Skeletal muscle tissue (tissue), 4 donors: Measurements from ENCODE around the gene RPTOR. TPM values are rescaled to one million over a fixed set of nuclear protein-coding genes. Genes with fewer than 3 reads are reported as not detected.

Source experiments
- H3K27ac ChIP-seq: one replicate; pipeline ENCODE4 v1.7.0; 2013; ENCODE audit warnings: mild to moderate bottlenecking, low read depth, low read length, inconsistent platforms
- H3K27me3 ChIP-seq, 3 donors: one replicate each; pipeline ENCODE4 v1.7.0; 2013; ENCODE audit warnings: low read length in 3 of 3; ENCODE audit not compliant: control insufficient read depth in 3 of 3, insufficient read depth in 3 of 3
- H3K36me3 ChIP-seq, 3 donors: one replicate each; pipeline ENCODE4 v1.7.0; 2013; ENCODE audit warnings: low read length in 3 of 3; ENCODE audit not compliant: control insufficient read depth in 3 of 3, insufficient read depth in 3 of 3
- H3K4me1 ChIP-seq, 3 donors: one replicate each; pipeline ENCODE4 v1.7.0; 2013; ENCODE audit warnings: low read length in 3 of 3, mild to moderate bottlenecking in 3 of 3; ENCODE audit not compliant: control insufficient read depth in 3 of 3, insufficient read depth in 3 of 3
- H3K4me3 ChIP-seq, 3 donors: one replicate each; pipeline ENCODE4 v1.7.0; 2013; ENCODE audit warnings: low read length in 3 of 3
- H3K9ac ChIP-seq, 3 donors: one replicate each; pipeline ENCODE4 v1.7.0; 2013; ENCODE audit warnings: low read length in 3 of 3, mild to moderate bottlenecking in 3 of 3, moderate library complexity in 2 of 3, low read depth in 1 of 3
- H3K9me3 ChIP-seq, 3 donors: one replicate each; pipeline ENCODE4 v1.7.0; 2013; ENCODE audit warnings: low read length in 3 of 3; ENCODE audit not compliant: control insufficient read depth in 3 of 3
- total RNA-seq: library from RNA; depleted of rRNA; stranded (reverse); fragments of >200 nt; gene quantifications from one replicate; pipeline ENCODE4 v1.2.3, GENCODE V29; 2014
- donor health status: Osteomylitis.

RPTOR gene
- total RNA-seq, 1 donor from 2014 or later: 24.5 TPM

- Histone ChIP-seq H3K27ac (peak overlapping the region; percentile 47), H3K4me1 (peaks cover 9 to 35% (median 32%) of the 10 kb centered on the region in 3 donors)
Observed at GRCh38 chr17:80835816-80836657, 291.4 kb downstream of the RPTOR start.

GRCh38 chr17:80836658-80836965, 292.0 kb downstream of the RPTOR start:
- H3K27me3 ChIP-seq: no peaks in the 10 kb centered on the region
- H3K4me1 ChIP-seq: peaks cover 9 to 35% (median 32%) of the 10 kb centered on the region in 3 donors
- H3K27ac ChIP-seq: peak overlapping the region; percentile 47

More at GRCh38 chr17:80835816-80836657, 291.4 kb downstream of the RPTOR start:
- H3K27me3 ChIP-seq: no peaks in the 10 kb centered on the region
- peak overlapping the region in 1 of 3 donors; percentile 60 for H3K9ac ChIP-seq
- H3K36me3 ChIP-seq: peaks cover 0 to 8% (median 0%) of the 10 kb centered on the region in 3 donors
- no peak overlapping the region for H3K4me3 ChIP-seq
- H3K9me3 ChIP-seq: no peaks in the 10 kb centered on the region

GRCh38 chr17:80836971-80837481, 292.4 kb downstream of the RPTOR start:
- Histone ChIP-seq H3K4me3 (no peak overlapping the region), H3K27me3 (no peaks in the 10 kb centered on the region), H3K36me3 (peaks cover 0 to 8% (median 0%) of the 10 kb centered on the region in 3 donors), H3K9ac (peak overlapping the region in 1 of 3 donors; percentile 60), H3K4me1 (peaks cover 9 to 32% (median 32%) of the 10 kb centered on the region in 3 donors), H3K9me3 (no peaks in the 10 kb centered on the region), H3K27ac (peak overlapping the region; percentile 47)

More at GRCh38 chr17:80836658-80836965, 292.0 kb downstream of the RPTOR start:
- Histone ChIP-seq H3K4me3 (no peak overlapping the region), H3K9me3 (no peaks in the 10 kb centered on the region), H3K9ac (peak overlapping the region in 1 of 3 donors; percentile 60), H3K36me3 (peaks cover 0 to 8% (median 0%) of the 10 kb centered on the region in 3 donors)

- Histone ChIP-seq H3K9ac (no peak overlapping the region), H3K4me1 (peaks cover 7 to 26% (median 25%) of the 10 kb centered on the region in 3 donors), H3K27ac (no peak overlapping the region), H3K27me3 (no peaks in the 10 kb centered on the region), H3K4me3 (no peak overlapping the region), H3K9me3 (no peaks in the 10 kb centered on the region), H3K36me3 (peaks cover 0 to 8% (median 0%) of the 10 kb centered on the region in 3 donors)
Observed at GRCh38 chr17:80837711-80838110, 293.1 kb downstream of the RPTOR start.

- peaks cover 5 to 22% (median 22%) of the 10 kb centered on the region in 3 donors for H3K4me1 ChIP-seq
- peaks cover 0 to 8% (median 0%) of the 10 kb centered on the region in 3 donors for H3K36me3 ChIP-seq
- no peaks in the 10 kb centered on the region for H3K27me3 ChIP-seq
- H3K4me3 ChIP-seq: no peak overlapping the region
- H3K9me3 ChIP-seq: no peaks in the 10 kb centered on the region
- H3K27ac ChIP-seq: no peak overlapping the region
- H3K9ac ChIP-seq: no peak overlapping the region
Observed at GRCh38 chr17:80838311-80839025, 293.8 kb downstream of the RPTOR start.

- H3K4me3 ChIP-seq: no peak overlapping the region
- H3K9me3 ChIP-seq: no peaks in the 10 kb centered on the region
- no peak overlapping the region for H3K9ac ChIP-seq
- H3K4me1 ChIP-seq: peaks cover 10 to 24% (median 23%) of the 10 kb centered on the region in 3 donors
- peaks cover 0 to 8% (median 0%) of the 10 kb centered on the region in 3 donors for H3K36me3 ChIP-seq
- H3K27ac ChIP-seq: no peak overlapping the region
- H3K27me3 ChIP-seq: no peaks in the 10 kb centered on the region
Observed at GRCh38 chr17:80839026-80839345, 294.3 kb downstream of the RPTOR start.

- H3K9ac ChIP-seq: no peak overlapping the region
- no peaks in the 10 kb centered on the region for H3K9me3 ChIP-seq
- H3K27ac ChIP-seq: no peak overlapping the region
- H3K4me1 ChIP-seq: peaks cover 9 to 22% (median 22%) of the 10 kb centered on the region in 3 donors
- no peaks in the 10 kb centered on the region for H3K27me3 ChIP-seq
- H3K4me3 ChIP-seq: no peak overlapping the region
- H3K36me3 ChIP-seq: peaks cover 0 to 8% (median 0%) of the 10 kb centered on the region in 3 donors
Observed at GRCh38 chr17:80839511-80839941, 294.9 kb downstream of the RPTOR start.

- Histone ChIP-seq H3K27me3 (no peaks in the 10 kb centered on the region), H3K4me3 (no peak overlapping the region), H3K27ac (no peak overlapping the region), H3K4me1 (peaks cover 8 to 20% (median 19%) of the 10 kb centered on the region in 3 donors), H3K9ac (no peak overlapping the region), H3K9me3 (no peaks in the 10 kb centered on the region), H3K36me3 (peaks cover 0 to 8% (median 0%) of the 10 kb centered on the region in 3 donors)
Observed at GRCh38 chr17:80839970-80840369, 295.3 kb downstream of the RPTOR start.

GRCh38 chr17:80842456-80843013, 297.9 kb downstream of the RPTOR start:
- Histone ChIP-seq H3K4me3 (no peak overlapping the region), H3K27ac (no peak overlapping the region), H3K27me3 (no peaks in the 10 kb centered on the region), H3K9ac (no peak overlapping the region), H3K4me1 (peaks cover 10 to 29% (median 23%) of the 10 kb centered on the region in 3 donors), H3K36me3 (peaks cover 0 to 13% (median 6%) of the 10 kb centered on the region in 3 donors), H3K9me3 (no peaks in the 10 kb centered on the region)
